Endothelial cell of umbilical vein (primary cell): Measurements from ENCODE around the gene TPRKB. TPM values are rescaled to one million over a fixed set of nuclear protein-coding genes. Genes with fewer than 3 reads are reported as not detected.
"Not testable (repeated sequence)": the region's sequence is repeated elsewhere in the genome, so short reads cannot be mapped to it uniquely, and the experiment has no call there.

ENCODE experiments used
- BruUV-seq: library from RNA; stranded (reverse); fragments of 400-500 nt; replicated peaks from 2 replicates; lab custom pipeline; 2021; lab: Mats Ljungman, UMichigan
- CTCF ChIA-PET: fragments of 300-600, 350-600 bp; sonication (Branson Sonifier 250); formaldehyde crosslinking; loops from one replicate; lab custom pipeline; 2021; ENCODE audit warnings: antibody characterized with exemption, inconsistent platforms; lab: Charles Lee
- POLR2A ChIA-PET: fragments of 300-600, 350-600 bp; sonication (Branson Sonifier 250); formaldehyde crosslinking; loops from one replicate; lab custom pipeline; 2021; ENCODE audit warnings: antibody characterized with exemption, inconsistent platforms; lab: Charles Lee
- DNase-seq: peaks from one replicate; pipeline ENCODE4 v3.0.0-alpha.2; 2011; ENCODE audit warnings: low read depth, low spot score
- FAIRE-seq: peaks from 2 replicates; lab custom pipeline; 2011; peaks lifted over from hg19 to GRCh38; lab: Jason Lieb, UNC
- H2AFZ ChIP-seq: 2 replicates; pipeline ENCODE4 v1.6.0; 2012; ENCODE audit warnings: low read depth, low read length, control low read depth, inconsistent platforms
- H3K27ac ChIP-seq: 2 replicates; pipeline ENCODE4 v1.5.1; 2011; ENCODE audit warnings: low read depth, mild to moderate bottlenecking, control low read depth, low read length, moderate library complexity; ENCODE audit not compliant: insufficient read depth
- H3K27me3 ChIP-seq, 2 experiments: 2 replicates each; pipeline versions ENCODE4 v1.6.0 to v1.6.1; 2011; ENCODE audit warnings: low read length in 2 of 2, mixed read lengths in 1 of 2; ENCODE audit not compliant: control insufficient read depth in 2 of 2, insufficient read depth in 2 of 2
- H3K36me3 ChIP-seq, 2 experiments: 2 replicates in 1 of 2; 3 replicates in 1 of 2; pipeline ENCODE4 v1.5.1; 2011; ENCODE audit warnings: low read length in 2 of 2, mild to moderate bottlenecking in 1 of 2, moderate library complexity in 1 of 2; ENCODE audit not compliant: control insufficient read depth in 2 of 2, insufficient read depth in 2 of 2; ENCODE audit errors: extremely low read depth in 1 of 2
- H3K4me1 ChIP-seq: 3 replicates; pipeline ENCODE4 v1.5.1; 2011; ENCODE audit warnings: mild to moderate bottlenecking, low read length; ENCODE audit not compliant: control insufficient read depth, insufficient read depth; ENCODE audit errors: extremely low read depth
- H3K4me2 ChIP-seq: 2 replicates; pipeline ENCODE4 v1.6.1; 2011; ENCODE audit warnings: low read length, control low read depth, mixed read lengths; ENCODE audit not compliant: insufficient read depth
- H3K4me3 ChIP-seq, 3 experiments: fragments of 200-600 bp in 1 of 3; sonication (generic), shearing (Covaris generic) in 1 of 3; replicated peaks in 1 of 3; 2 replicates each; pipeline ENCODE4 v1.5.1; 2011 to 2016; ENCODE audit warnings: control low read depth in 3 of 3, low read length in 3 of 3, mild to moderate bottlenecking in 2 of 3, inconsistent platforms in 1 of 3, low read depth in 1 of 3, moderate library complexity in 1 of 3; ENCODE audit not compliant: insufficient read depth in 1 of 3
- H3K79me2 ChIP-seq: 2 replicates; pipeline ENCODE4 v1.6.0; 2012; ENCODE audit warnings: low read length, inconsistent platforms; ENCODE audit not compliant: control insufficient read depth, insufficient read depth
- H3K9ac ChIP-seq: replicated peaks from 2 replicates; pipeline ENCODE3; 2011; ENCODE audit warnings: low read length, control low read depth; ENCODE audit not compliant: insufficient read depth; ENCODE audit errors: extremely low read depth
- H3K9me1 ChIP-seq: replicated peaks from 3 replicates; pipeline ENCODE4 v1.6.0; 2011; ENCODE audit warnings: mild to moderate bottlenecking, low read length; ENCODE audit not compliant: control insufficient read depth, insufficient read depth; ENCODE audit errors: extremely low read depth
- H3K9me3 ChIP-seq: replicated peaks from 2 replicates; pipeline ENCODE4 v1.5.1; 2012; ENCODE audit warnings: low read length, inconsistent platforms; ENCODE audit not compliant: control insufficient read depth, insufficient read depth
- H4K20me1 ChIP-seq: replicated peaks from 2 replicates; pipeline ENCODE3; 2011; ENCODE audit warnings: mild to moderate bottlenecking, low read length; ENCODE audit not compliant: control insufficient read depth, insufficient read depth; ENCODE audit errors: extremely low read depth
- CTCF ChIP-seq, 2 donors: IDR thresholded peaks; 1 replicate in 1 of 2; 2 replicates in 1 of 2; pipeline ENCODE4 v1.5.1; 2011; ENCODE audit warnings: low read length in 2 of 2, mild to moderate bottlenecking in 2 of 2, moderate library complexity in 2 of 2, control low read depth in 1 of 2, inconsistent platforms in 1 of 2, low read depth in 1 of 2; ENCODE audit not compliant: insufficient read depth in 1 of 2; ENCODE audit errors: extremely low read depth in 1 of 2
- EZH2 ChIP-seq: IDR thresholded peaks from 2 replicates; pipeline ENCODE4 v1.6.1; 2012; ENCODE audit warnings: borderline replicate concordance, low read depth, mild to moderate bottlenecking, moderate library complexity, low read length, inconsistent platforms; ENCODE audit not compliant: severe bottlenecking
- FOS ChIP-seq: IDR thresholded peaks from 2 replicates; pipeline ENCODE4 v1.6.1; 2011; ENCODE audit warnings: mild to moderate bottlenecking, low read length, moderate library complexity, borderline replicate concordance; ENCODE audit not compliant: insufficient read depth
- GATA2 ChIP-seq: IDR thresholded peaks from 2 replicates; pipeline ENCODE4 v1.7.0; 2011; ENCODE audit warnings: low read depth, mild to moderate bottlenecking, moderate library complexity, mixed read lengths, low read length; ENCODE audit not compliant: insufficient read length, insufficient read depth
- JUN ChIP-seq: IDR thresholded peaks from 2 replicates; pipeline ENCODE4 v1.6.1; 2011; ENCODE audit warnings: borderline replicate concordance, low read depth; ENCODE audit not compliant: insufficient read length, insufficient read depth
- MYC ChIP-seq: IDR thresholded peaks from one replicate; pipeline ENCODE4 v1.6.1; 2011; ENCODE audit warnings: mild to moderate bottlenecking, low read depth, low read length
- POLR2A ChIP-seq: IDR thresholded peaks from 2 replicates; pipeline ENCODE4 v1.6.1; 2012; ENCODE audit warnings: low read depth, mild to moderate bottlenecking, control low read depth, low read length
- POLR2AphosphoS5 ChIP-seq: IDR thresholded peaks from 2 replicates; pipeline ENCODE4 v1.6.1; 2012; ENCODE audit warnings: low read depth, mild to moderate bottlenecking, control low read depth, low read length, moderate library complexity; ENCODE audit not compliant: insufficient read depth
- dilution Hi-C: fragments of 300-500 bp; cut with MboI; formaldehyde crosslinking; loops from one replicate; pipeline ENCODE4 v1.15.0; 2019; ENCODE audit warnings: low sequenced_read_pairs; ENCODE audit not compliant: extremely low pct_ligation_motif_present
- intact Hi-C: fragments of 100-400 bp; cut with micrococcal nuclease; formaldehyde crosslinking; loops from one replicate; pipeline ENCODE4 v1.10.0; 2022
- polyA plus RNA-seq, 4 experiments: library from polyadenylated mRNA; depleted of rRNA in 3 of 4; stranded (reverse) in 3 of 4; unstranded in 1 of 4; fragments of >200 nt; gene quantifications; 2 replicates each; pipeline versions ENCODE4 v1.2.1 to v1.2.3, GENCODE V29; 2011 to 2012; ENCODE audit warnings: missing spikeins in 1 of 4
- total RNA-seq: library from RNA; stranded (reverse); gene quantifications from 2 replicates; pipeline ENCODE4 v1.2.3, GENCODE V29; 2021
- TF ChIP-seq, protein P1 (sequence below): IDR thresholded peaks from 2 replicates; pipeline ENCODE4 v1.6.1; 2011; ENCODE audit not compliant: insufficient read depth, insufficient read length

The TPRKB gene
- total and polyA plus RNA-seq, 2 donors (not counting 3 experiments of a cell fraction or from before 2014, with no cell fraction given), result 27.1 to 36.1 TPM

DNA sequence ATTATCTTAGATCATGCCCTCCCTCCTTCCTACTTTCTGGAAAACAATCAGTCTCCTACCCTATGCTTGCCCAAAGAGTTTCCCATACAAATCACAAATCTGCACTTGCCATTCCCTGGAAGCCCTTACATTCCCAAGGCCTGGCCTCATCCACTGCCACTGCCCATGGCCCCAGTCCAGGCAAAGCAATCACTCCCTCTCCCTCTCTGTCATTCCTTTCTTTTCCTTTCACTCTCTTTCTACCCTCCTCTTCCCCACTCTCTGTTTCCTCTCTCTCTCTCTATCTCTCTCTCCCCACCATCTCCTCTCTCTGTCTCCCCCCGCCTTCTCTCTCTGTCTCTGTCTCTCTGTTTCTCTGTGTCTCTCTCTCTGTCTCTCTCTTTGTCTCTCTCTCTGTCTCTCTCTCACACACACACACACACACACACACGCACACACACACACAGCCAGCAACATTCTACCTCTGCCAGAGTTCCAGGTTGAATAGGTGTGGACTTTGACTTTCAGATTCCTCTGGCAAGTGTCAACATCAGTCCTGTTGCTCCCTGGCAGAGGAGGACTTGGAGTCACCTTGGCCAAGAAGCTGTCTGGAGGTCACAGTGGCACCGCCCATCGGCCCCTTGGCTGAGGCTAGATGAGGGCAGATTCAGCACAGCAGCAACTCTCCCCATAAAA lies 51.2 kb downstream of the TPRKB start:
- no peaks in the 10 kb centered on the region for H3K4me1 ChIP-seq
- BruUV-seq, result no TSS peak
- no peaks in the 10 kb centered on the region for H3K9me1 ChIP-seq
- POLR2A ChIA-PET, result no interaction called here
- no peaks in the 10 kb centered on the region for H3K9me3 ChIP-seq
- DNase-seq, result no peak
- FAIRE-seq, result no peak
- H3K27ac ChIP-seq, result no peak overlapping the region
- no peak overlapping the region for H3K9ac ChIP-seq
- no peak for TF ChIP-seq FOS
- TF ChIP-seq, protein P1, sequence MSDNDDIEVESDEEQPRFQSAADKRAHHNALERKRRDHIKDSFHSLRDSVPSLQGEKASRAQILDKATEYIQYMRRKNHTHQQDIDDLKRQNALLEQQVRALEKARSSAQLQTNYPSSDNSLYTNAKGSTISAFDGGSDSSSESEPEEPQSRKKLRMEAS, result no peak
- no peak for TF ChIP-seq GATA2
- no peak for TF ChIP-seq POLR2A
- TF ChIP-seq POLR2AphosphoS5, result no peak
- TF ChIP-seq EZH2, result no peak
- TF ChIP-seq JUN, result no peak
- TF ChIP-seq CTCF (IDR thresholded peaks at IDR 0.05; ENCODE audit: extremely low read depth in 1 of 2, insufficient read depth in 1 of 2, low read depth in 1 of 2, low read length in 2 of 2), result no peak
- TF ChIP-seq MYC, result no peak
- H3K79me2 ChIP-seq, result no peaks in the 10 kb centered on the region
- H2AFZ ChIP-seq, result no peak overlapping the region
- H3K27me3 ChIP-seq, result peaks cover 9 to 14% of the 10 kb centered on the region in 2 experiments
- intact Hi-C loops (loop anchor here (10.0 kb wide), 1 partner anchor 99 kb away; the partner anchor contains the start of genes C2orf78 and DUSP11), dilution Hi-C loops (no loop called here)
- H3K4me3 ChIP-seq, result no peak overlapping the region
- no peaks in the 10 kb centered on the region for H3K36me3 ChIP-seq
- H4K20me1 ChIP-seq, result no peaks in the 10 kb centered on the region
- CTCF ChIA-PET, result no interaction called here
- H3K4me2 ChIP-seq, result no peak overlapping the region

DNA sequence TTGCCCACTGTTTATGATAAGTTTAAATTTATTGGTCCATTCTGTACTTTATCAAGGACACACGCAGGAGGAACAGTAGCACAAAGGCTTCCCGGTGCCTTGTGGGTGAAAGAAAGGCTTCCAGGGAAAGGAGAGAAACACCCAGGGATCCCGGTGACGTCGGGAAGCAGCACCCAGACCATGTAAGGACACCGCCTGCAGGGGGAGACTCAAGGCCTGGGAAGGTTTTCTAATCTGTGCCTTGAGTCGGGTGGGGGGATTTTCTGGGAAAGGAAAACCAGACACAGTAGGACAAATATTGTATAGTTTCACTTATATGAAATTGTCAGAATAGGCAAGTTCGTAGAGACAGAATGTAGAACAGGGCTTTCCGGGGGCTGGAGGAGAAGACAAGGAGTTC lies 52.2 kb downstream of the TPRKB start:
- H3K9ac ChIP-seq, POLR2A ChIA-PET, H3K36me3 ChIP-seq, H4K20me1 ChIP-seq, H2AFZ ChIP-seq, dilution Hi-C loops, CTCF ChIA-PET, H3K4me1 ChIP-seq, BruUV-seq, H3K9me3 ChIP-seq, H3K79me2 ChIP-seq, H3K4me3 ChIP-seq, H3K9me1 ChIP-seq, DNase-seq, H3K27ac ChIP-seq, H3K4me2 ChIP-seq: not testable (repeated sequence)
- intact Hi-C loops, result loop anchor here (5.0 to 10.0 kb wide), 2 partner anchors 52 to 100 kb away; partner anchors contain the start of genes C2orf78, DUSP11 and TPRKB
- peak; percentile 52 for FAIRE-seq
- peaks cover 9 to 15% of the 10 kb centered on the region in 2 experiments for H3K27me3 ChIP-seq
